Activated T-cell treated with anti-CD3 and anti-CD28 coated beads, Interleukin-2, amount 50 U/mL, for 24 hours (primary cell): ENCODE measurements around the gene BCAN.

Experiments used
- DNase-seq: peaks from one replicate; pipeline ENCODE4 v3.0.0-alpha.2; 2020
- H3K27ac Mint-ChIP-seq: 2 replicates; pipeline ENCODE4 v1.8.0; 2020; ENCODE audit warnings: mild to moderate bottlenecking, mixed read lengths
- H3K27me3 Mint-ChIP-seq: 2 replicates; pipeline ENCODE4 v1.8.0; 2020; ENCODE audit warnings: mixed read lengths
- H3K36me3 Mint-ChIP-seq: 2 replicates; pipeline ENCODE4 v1.8.0; 2020; ENCODE audit warnings: low read depth, mixed read lengths
- H3K4me1 Mint-ChIP-seq: 2 replicates; pipeline ENCODE4 v1.8.0; 2020; ENCODE audit warnings: low read depth, mixed read lengths
- H3K4me3 Mint-ChIP-seq: 2 replicates; pipeline ENCODE4 v1.8.0; 2020; ENCODE audit warnings: mild to moderate bottlenecking, moderate library complexity, mixed read lengths
- H3K9me3 Mint-ChIP-seq: 2 replicates; pipeline ENCODE4 v1.8.0; 2020; ENCODE audit warnings: mixed read lengths

Gene BCAN

DNA sequence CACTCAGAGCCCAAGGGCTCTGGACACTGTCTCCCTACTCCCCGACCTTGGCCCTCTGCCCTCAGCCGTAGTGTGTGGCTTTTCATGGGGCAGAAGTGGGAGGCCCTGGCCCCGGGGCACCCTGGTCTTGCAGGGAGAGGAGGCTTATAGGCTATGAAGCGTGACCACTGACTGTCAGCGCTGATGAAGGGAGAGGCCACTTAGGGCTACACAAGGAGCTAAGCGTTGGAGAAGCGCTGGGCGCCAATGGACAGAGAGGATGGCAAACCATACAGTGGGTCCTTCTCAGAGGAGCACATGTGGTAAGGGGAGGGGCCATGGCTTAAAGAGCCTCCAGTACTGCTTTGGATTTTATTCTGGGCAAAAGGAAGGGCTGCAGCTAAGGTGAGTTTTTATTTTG is 55.6 kb downstream of the BCAN start:
- no peaks in the 10 kb centered on the region for H3K9me3 Mint-ChIP-seq
- H3K27ac Mint-ChIP-seq, result no peak overlapping the region
- H3K4me1 Mint-ChIP-seq, result peaks cover 10% of the 10 kb centered on the region
- peaks cover 49% of the 10 kb centered on the region for H3K27me3 Mint-ChIP-seq
- no peaks in the 10 kb centered on the region for H3K36me3 Mint-ChIP-seq
- DNase-seq, result no peak
- H3K4me3 Mint-ChIP-seq, result no peak overlapping the region

DNA sequence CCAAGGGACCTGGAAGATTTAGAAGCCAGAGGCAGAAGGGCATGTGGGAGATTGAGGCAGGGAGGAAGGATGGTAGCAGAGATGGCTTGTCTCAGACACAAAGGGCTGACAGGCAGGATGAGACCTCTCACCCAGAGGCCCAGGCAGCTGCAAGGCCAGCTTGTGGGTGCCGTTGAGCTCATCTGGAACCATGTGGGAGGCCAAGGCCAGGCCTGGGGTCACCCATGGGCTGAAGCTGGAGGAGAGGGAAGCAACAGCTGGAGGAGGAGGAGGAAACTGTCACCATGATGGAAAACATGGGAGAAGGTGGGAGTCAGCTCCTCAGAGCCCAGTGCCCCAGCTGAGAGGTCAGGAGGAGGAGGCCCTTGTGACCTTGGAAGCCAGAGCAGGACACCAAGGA is 57.1 kb downstream of the BCAN start:
- no peaks in the 10 kb centered on the region for H3K36me3 Mint-ChIP-seq
- H3K4me1 Mint-ChIP-seq, result peaks cover 4% of the 10 kb centered on the region
- no peak overlapping the region for H3K4me3 Mint-ChIP-seq
- peaks cover 48% of the 10 kb centered on the region for H3K27me3 Mint-ChIP-seq
- no peak for DNase-seq
- peak overlapping the region; percentile 38 for H3K27ac Mint-ChIP-seq
- H3K9me3 Mint-ChIP-seq, result no peaks in the 10 kb centered on the region

GRCh38 chr1:156700736-156701531 is 59.0 kb downstream of the BCAN start:
- H3K4me3 Mint-ChIP-seq, result no peak overlapping the region

DNA sequence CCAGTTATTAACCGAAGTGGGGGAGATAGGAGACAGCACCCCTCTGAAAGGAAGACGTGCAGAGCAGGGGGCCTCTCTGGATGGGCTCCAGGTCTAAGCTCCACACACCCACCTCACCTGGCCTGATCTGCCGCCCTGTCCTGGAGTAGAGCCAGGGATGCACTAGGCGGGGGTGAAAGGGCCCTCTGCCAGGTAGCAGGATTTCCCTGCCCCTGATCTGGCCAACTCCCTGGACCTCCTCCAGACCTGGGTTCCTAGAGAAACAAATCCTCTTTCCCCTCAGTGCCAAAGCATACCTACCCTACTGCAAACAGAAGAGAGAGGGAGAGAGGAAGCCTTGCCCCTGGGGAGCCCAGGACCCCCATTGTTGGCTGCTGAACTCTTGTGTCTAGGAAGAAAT is 61.4 kb downstream of the BCAN start:
- Mint-ChIP-seq H3K27me3 (peaks cover 47% of the 10 kb centered on the region), H3K9me3 (no peaks in the 10 kb centered on the region), H3K36me3 (no peaks in the 10 kb centered on the region), H3K4me3 (no peak overlapping the region), H3K27ac (no peak overlapping the region), H3K4me1 (peaks cover 34% of the 10 kb centered on the region)
- DNase-seq, result no peak

More at GRCh38 chr1:156700736-156701531, 59.0 kb downstream of the BCAN start:
- no peak overlapping the region for H3K27ac Mint-ChIP-seq
- DNase-seq, result no peak
- H3K36me3 Mint-ChIP-seq, result no peaks in the 10 kb centered on the region
- H3K4me1 Mint-ChIP-seq, result peaks cover 22% of the 10 kb centered on the region
- no peaks in the 10 kb centered on the region for H3K9me3 Mint-ChIP-seq
- peaks cover 57% of the 10 kb centered on the region for H3K27me3 Mint-ChIP-seq

GRCh38 chr1:156703741-156704140 is 61.8 kb downstream of the BCAN start:
- no peak overlapping the region for H3K27ac Mint-ChIP-seq
- H3K4me3 Mint-ChIP-seq, result no peak overlapping the region
- no peaks in the 10 kb centered on the region for H3K9me3 Mint-ChIP-seq
- peaks cover 34% of the 10 kb centered on the region for H3K4me1 Mint-ChIP-seq
- DNase-seq, result no peak
- no peaks in the 10 kb centered on the region for H3K36me3 Mint-ChIP-seq
- H3K27me3 Mint-ChIP-seq, result peaks cover 47% of the 10 kb centered on the region

GRCh38 chr1:156704166-156704711 is 62.3 kb downstream of the BCAN start:
- no peak overlapping the region for H3K27ac Mint-ChIP-seq

GRCh38 chr1:156704930-156705320 is 63.0 kb downstream of the BCAN start:
- peaks cover 34% of the 10 kb centered on the region for H3K4me1 Mint-ChIP-seq
- peak overlapping the region; percentile 44 for H3K27ac Mint-ChIP-seq
- H3K4me3 Mint-ChIP-seq, result peak overlapping the region; percentile 70
- peaks cover 43% of the 10 kb centered on the region for H3K27me3 Mint-ChIP-seq
- H3K9me3 Mint-ChIP-seq, result no peaks in the 10 kb centered on the region
- peak; percentile 64 for DNase-seq
- no peaks in the 10 kb centered on the region for H3K36me3 Mint-ChIP-seq

More at GRCh38 chr1:156704166-156704711, 62.3 kb downstream of the BCAN start:
- Mint-ChIP-seq H3K4me3 (no peak overlapping the region), H3K4me1 (peaks cover 34% of the 10 kb centered on the region), H3K27me3 (peaks cover 47% of the 10 kb centered on the region), H3K9me3 (no peaks in the 10 kb centered on the region), H3K36me3 (no peaks in the 10 kb centered on the region)
- DNase-seq, result no peak

DNA sequence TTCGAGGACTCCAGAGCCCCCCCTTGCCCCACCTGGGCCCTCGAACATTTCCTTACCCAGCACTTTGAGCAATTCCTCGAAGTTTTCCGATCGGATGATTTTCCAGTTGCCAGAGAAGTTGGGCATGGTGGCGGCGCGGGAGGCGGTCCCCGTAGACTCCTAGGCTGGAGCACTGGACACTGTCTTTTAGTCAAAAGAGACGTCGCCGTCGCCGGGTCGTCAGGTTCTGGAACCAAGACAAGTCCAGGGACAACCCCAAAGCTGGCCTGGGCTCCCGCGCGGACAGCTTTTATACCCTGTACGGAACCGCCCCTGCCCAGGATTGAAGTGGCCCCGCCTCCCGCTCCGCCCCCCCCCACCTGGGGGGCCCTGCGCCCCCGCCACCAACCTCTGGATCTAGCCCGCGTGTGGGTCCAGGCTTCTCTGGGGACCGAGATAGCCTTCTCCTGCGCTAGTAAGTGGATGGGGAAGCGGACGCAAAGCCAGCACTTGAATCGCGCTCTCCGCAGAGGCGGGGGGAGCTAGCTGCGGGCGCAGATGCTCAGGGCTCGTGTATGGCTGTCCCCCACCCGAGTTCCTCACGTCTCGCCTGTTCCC is 63.5 kb downstream of the BCAN start, which contains the start of gene CRABP2:
CRABP2 (minus strand) TSS at position 263 of the 597 bp plus-strand sequence; CDS start at position 126, 137 bp downstream.
- Mint-ChIP-seq H3K36me3 (no peaks in the 10 kb centered on the region), H3K4me1 (peaks cover 34% of the 10 kb centered on the region), H3K27me3 (peaks cover 41% of the 10 kb centered on the region), H3K9me3 (no peaks in the 10 kb centered on the region), H3K4me3 (peak within 1 kb of the TSS; percentile 70), H3K27ac (peak within 1 kb of the TSS; percentile 61)
- DNase-seq, result no peak

DNA sequence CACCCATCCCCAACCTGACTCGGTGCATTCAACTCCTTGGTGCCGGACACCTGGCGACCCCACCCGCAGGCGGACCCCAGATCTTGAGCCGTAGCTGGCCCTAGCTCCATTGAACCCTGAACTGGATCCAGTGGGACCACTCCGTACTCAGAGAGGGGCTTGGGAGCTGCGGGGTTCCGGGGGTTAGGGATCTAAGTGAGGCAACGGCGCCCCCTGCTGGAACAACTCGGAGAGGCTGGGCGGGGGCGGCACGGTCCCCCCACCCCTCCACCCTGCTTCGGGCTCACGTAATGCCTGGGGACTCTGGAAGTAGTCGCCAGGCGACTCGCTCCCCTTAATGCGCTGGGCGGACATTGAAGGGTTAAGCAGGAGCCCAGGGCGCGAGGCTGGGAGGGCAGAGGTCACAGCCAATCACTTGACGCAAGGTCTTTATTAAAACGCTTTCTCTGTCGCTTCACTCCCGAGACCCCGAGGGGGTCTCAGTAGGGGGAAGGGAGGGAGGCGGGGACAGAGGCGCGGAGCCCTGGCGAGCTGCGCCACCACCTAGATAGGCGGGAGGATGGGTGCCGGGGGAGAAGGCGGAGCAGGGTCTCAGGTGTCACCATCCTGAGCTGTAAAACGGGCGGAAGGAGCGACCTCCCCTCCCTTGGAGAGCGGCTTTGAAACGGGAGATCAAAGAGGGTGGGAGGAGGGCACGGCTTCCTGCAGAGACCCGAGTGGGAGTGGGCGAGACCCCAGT is 64.2 kb downstream of the BCAN start:
- H3K27me3 Mint-ChIP-seq, result peaks cover 38% of the 10 kb centered on the region
- H3K36me3 Mint-ChIP-seq, result no peaks in the 10 kb centered on the region
- H3K4me3 Mint-ChIP-seq, result peak overlapping the region; percentile 70
- peak overlapping the region; percentile 61 for H3K27ac Mint-ChIP-seq
- H3K9me3 Mint-ChIP-seq, result no peaks in the 10 kb centered on the region
- peak; percentile 82 for DNase-seq
- peaks cover 32% of the 10 kb centered on the region for H3K4me1 Mint-ChIP-seq

GRCh38 chr1:156706657-156707416 is 64.9 kb downstream of the BCAN start:
- no peaks in the 10 kb centered on the region for H3K36me3 Mint-ChIP-seq
- H3K27me3 Mint-ChIP-seq, result peaks cover 36% of the 10 kb centered on the region
- no peaks in the 10 kb centered on the region for H3K9me3 Mint-ChIP-seq
- peaks cover 32% of the 10 kb centered on the region for H3K4me1 Mint-ChIP-seq
- no peak for DNase-seq
- H3K4me3 Mint-ChIP-seq, result peak overlapping the region; percentile 70
- H3K27ac Mint-ChIP-seq, result peak overlapping the region; percentile 52

DNA sequence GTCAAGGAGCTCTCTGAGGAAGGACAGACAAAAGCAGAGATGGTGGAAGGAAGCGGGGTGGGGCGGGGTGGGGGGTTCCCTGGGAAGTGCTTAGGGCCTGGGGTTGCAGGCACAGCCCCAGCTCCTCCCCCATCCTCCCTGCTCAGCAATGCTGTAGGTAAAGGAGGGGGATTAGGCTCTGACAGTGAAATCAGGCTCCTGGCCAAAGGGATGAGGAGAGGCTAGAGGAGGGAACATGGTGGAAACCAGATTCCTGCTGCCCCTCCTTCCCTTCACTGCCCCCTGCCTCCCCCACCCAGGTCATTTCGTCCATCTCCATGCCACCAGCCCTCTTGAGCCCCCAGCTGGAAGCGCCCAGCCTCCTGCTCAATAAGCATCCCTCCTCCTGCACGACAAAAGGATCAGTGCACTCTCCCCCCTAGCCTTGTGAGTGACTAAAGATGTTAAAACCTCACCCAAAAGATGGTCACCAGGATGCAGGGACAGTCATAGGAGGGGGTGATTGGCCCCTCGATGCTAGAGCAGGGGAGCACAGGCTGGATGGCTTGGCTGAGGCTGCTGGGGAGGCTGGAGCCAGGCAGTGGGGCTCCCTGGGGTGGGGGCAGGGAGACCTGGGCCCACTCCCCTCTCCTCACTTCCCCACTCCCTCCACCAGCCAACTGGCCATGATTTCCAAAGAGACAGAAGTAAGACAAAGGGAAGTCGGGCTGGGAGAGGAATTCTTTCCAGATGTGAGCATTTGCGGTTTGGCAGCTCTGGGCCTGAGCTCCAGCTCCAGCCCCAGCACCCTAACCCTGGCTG is 65.7 kb downstream of the BCAN start:
- Mint-ChIP-seq H3K36me3 (no peaks in the 10 kb centered on the region), H3K4me1 (peaks cover 32% of the 10 kb centered on the region), H3K4me3 (peak overlapping the region; percentile 8), H3K27me3 (peaks cover 31% of the 10 kb centered on the region), H3K9me3 (no peaks in the 10 kb centered on the region), H3K27ac (no peak overlapping the region)
- no peak for DNase-seq

DNA sequence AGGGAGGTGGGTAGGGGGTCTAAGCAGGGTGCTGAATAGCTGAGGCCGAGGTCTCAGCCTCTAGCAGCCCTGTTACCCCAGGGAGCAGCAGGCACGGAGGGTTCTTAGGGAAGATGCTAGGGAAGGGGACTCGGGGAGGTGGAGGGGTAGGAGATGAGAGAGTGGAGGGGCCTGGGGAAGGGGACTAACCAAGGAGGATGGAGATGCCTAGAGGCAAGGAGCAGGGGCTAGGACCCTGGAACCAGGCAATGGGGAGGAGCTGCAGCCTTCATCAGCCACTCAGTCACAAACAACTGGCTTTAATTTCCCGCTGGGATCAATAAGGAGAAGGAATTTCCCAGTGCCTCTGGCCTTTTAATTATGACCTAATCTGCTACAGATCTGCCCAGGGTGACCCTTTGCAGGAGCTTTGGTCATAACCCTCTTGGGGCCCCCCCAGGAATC is 66.3 kb downstream of the BCAN start:
- H3K36me3 Mint-ChIP-seq, result no peaks in the 10 kb centered on the region
- H3K4me3 Mint-ChIP-seq, result no peak overlapping the region
- H3K4me1 Mint-ChIP-seq, result peaks cover 32% of the 10 kb centered on the region
- H3K27me3 Mint-ChIP-seq, result peaks cover 26% of the 10 kb centered on the region
- DNase-seq, result no peak
- H3K27ac Mint-ChIP-seq, result no peak overlapping the region
- H3K9me3 Mint-ChIP-seq, result no peaks in the 10 kb centered on the region

- no peaks in the 10 kb centered on the region for H3K36me3 Mint-ChIP-seq
- peaks cover 30% of the 10 kb centered on the region for H3K4me1 Mint-ChIP-seq
- no peak overlapping the region for H3K4me3 Mint-ChIP-seq
- peaks cover 18% of the 10 kb centered on the region for H3K27me3 Mint-ChIP-seq
- no peak overlapping the region for H3K27ac Mint-ChIP-seq
- no peaks in the 10 kb centered on the region for H3K9me3 Mint-ChIP-seq
- no peak for DNase-seq
Observed at GRCh38 chr1:156709031-156709430, 67.1 kb downstream of the BCAN start.
